ENCODE data around the gene ZNF17. TPM values are rescaled to one million over a fixed set of nuclear protein-coding genes. Genes with fewer than 3 reads are reported as not detected.

The ZNF17 gene
- total RNA-seq, 6 donors from 2014 or later, result 6.9 to 17.8 (median 11.3) TPM

GRCh38 chr19:57395710-57396109 lies 15.3 kb upstream of the ZNF17 start:
- H3K4me3 ChIP-seq, result no peak overlapping the region
- TF ChIP-seq POLR2A (IDR thresholded peaks at IDR 0.05), result no peak
- TF ChIP-seq CTCF (IDR thresholded peaks at IDR 0.05), result no peak
- no peak for TF ChIP-seq POLR2AphosphoS5 (IDR thresholded peaks at IDR 0.05)
- TF ChIP-seq EP300 (IDR thresholded peaks at IDR 0.05), result no peak
- WGBS, 2 donors, result 79 to 89% methylated on average over 5 of the region's 5 CpGs
- peaks cover 21 to 46% (median 36%) of the 10 kb centered on the region in 4 donors for H3K9me3 ChIP-seq
- peaks cover 27 to 73% (median 51%) of the 10 kb centered on the region in 4 donors for H3K36me3 ChIP-seq
- no peak overlapping the region for H3K27ac ChIP-seq
- peaks cover 2 to 12% (median 5%) of the 10 kb centered on the region in 4 donors for H3K4me1 ChIP-seq
- H3K27me3 ChIP-seq, result no peaks in the 10 kb centered on the region
- no peak for ATAC-seq (ENCODE audit: low FRiP score in 2 of 2)
- no peak for DNase-seq

- WGBS, 2 donors, result 96 to 97% methylated on average over 5 of the region's 5 CpGs
- H3K4me1 ChIP-seq, result no peaks in the 10 kb centered on the region
- H3K27me3 ChIP-seq, result no peaks in the 10 kb centered on the region
- ATAC-seq (ENCODE audit: low FRiP score in 2 of 2), result no peak
- DNase-seq, result no peak
- H3K27ac ChIP-seq, result no peak overlapping the region
- no peak overlapping the region for H3K4me3 ChIP-seq
- TF ChIP-seq POLR2A (IDR thresholded peaks at IDR 0.05) (no peak), POLR2AphosphoS5 (IDR thresholded peaks at IDR 0.05) (no peak), CTCF (IDR thresholded peaks at IDR 0.05) (no peak), EP300 (IDR thresholded peaks at IDR 0.05) (no peak)
- peaks cover 24 to 52% (median 38%) of the 10 kb centered on the region in 4 donors for H3K9me3 ChIP-seq
- peaks cover 27 to 59% (median 48%) of the 10 kb centered on the region in 4 donors for H3K36me3 ChIP-seq
Observed at GRCh38 chr19:57398868-57399267, 12.1 kb upstream of the ZNF17 start.

DNA sequence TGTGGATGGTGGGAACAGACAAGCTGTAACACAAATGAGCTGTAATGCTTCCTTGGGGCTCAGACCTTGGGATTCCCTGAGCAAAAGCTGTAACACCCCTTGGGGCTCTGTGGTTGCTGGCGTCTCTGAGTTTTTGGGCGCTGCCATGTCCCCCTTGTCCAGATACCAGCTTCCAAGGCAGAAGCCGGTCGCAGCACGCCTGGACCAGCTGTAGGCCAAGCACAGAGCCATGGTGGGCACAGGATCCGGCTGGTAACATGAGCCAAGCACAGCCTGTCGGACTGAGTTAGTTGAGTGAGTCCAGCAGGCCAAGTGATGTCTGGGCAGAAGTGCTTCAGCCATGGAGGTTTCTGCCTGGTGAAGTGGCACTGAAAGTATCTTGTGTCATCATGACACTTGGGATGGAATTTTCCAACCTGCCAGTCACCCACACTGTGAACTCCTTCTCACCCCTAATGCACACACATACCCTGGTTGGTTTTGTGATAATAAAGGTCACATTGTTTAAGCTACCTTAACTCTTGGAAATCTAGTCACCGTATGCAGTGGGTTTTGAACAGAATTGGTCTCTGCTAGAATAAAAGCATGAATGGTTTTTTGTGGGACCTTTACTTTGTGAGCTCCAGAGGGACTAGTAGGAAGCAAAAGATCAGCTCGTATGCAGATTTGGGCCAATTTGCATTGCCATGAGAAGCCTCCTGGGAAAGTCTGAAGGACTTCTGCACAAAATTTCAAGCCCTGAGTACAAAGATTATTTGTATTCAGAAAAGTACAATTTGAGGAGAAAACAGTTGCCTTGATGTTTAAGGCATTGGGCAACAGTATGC lies 7.0 kb upstream of the ZNF17 start:
- peak in 1 of 2 donors; percentile 38 for DNase-seq
- Histone ChIP-seq H3K27ac (no peak overlapping the region), H3K36me3 (peaks cover under 1 to 12% (median 7%) of the 10 kb centered on the region in 4 donors), H3K4me1 (no peaks in the 10 kb centered on the region), H3K9me3 (peaks cover 10 to 21% (median 14%) of the 10 kb centered on the region in 4 donors), H3K27me3 (no peaks in the 10 kb centered on the region), H3K4me3 (no peak overlapping the region)
- 91 to 94% methylated on average over 8 of the region's 9 CpGs for WGBS, 2 donors
- TF ChIP-seq POLR2A (IDR thresholded peaks at IDR 0.05), result no peak
- no peak for TF ChIP-seq POLR2AphosphoS5 (IDR thresholded peaks at IDR 0.05)
- no peak for TF ChIP-seq CTCF (IDR thresholded peaks at IDR 0.05)
- TF ChIP-seq EP300 (IDR thresholded peaks at IDR 0.05), result no peak
- ATAC-seq (ENCODE audit: low FRiP score in 2 of 2), result no peak

GRCh38 chr19:57406516-57407123 lies 4.3 kb upstream of the ZNF17 start:
- no peaks in the 10 kb centered on the region for H3K36me3 ChIP-seq
- H3K4me3 ChIP-seq, result no peak overlapping the region
- no peak for TF ChIP-seq EP300 (IDR thresholded peaks at IDR 0.05)
- peak in 5 of 6 experiments; percentile 11 to 58 (median 55) for TF ChIP-seq CTCF (IDR thresholded peaks at IDR 0.05)
- WGBS, 2 donors, result 7 to 15% methylated on average over 5 to 8 of the region's 8 CpGs
- H3K4me1 ChIP-seq, result peaks cover 2 to 10% (median 7%) of the 10 kb centered on the region in 4 donors
- ATAC-seq (ENCODE audit: low FRiP score in 2 of 2) (peak in 1 of 2 donors; percentile 59), DNase-seq (peak in 1 of 2 donors; percentile 63)
- H3K27ac ChIP-seq, result no peak overlapping the region
- H3K27me3 ChIP-seq, result no peaks in the 10 kb centered on the region
- peaks cover 0 to 18% (median 3%) of the 10 kb centered on the region in 4 donors for H3K9me3 ChIP-seq
